Measurements from ENCODE around the gene KDM4C.
"Not testable (repeated sequence)": the region's sequence is repeated elsewhere in the genome, so short reads cannot be mapped to it uniquely, and the experiment has no call there.

KDM4C gene

GRCh38 chr9:6973089-6973488, 215.3 kb downstream of the KDM4C start:
- no peak for DNase-seq

GRCh38 chr9:6973762-6974161, 216.0 kb downstream of the KDM4C start:
- DNase-seq: no peak

GRCh38 chr9:6975198-6975597, 217.4 kb downstream of the KDM4C start:
- DNase-seq: no peak

GRCh38 chr9:6977761-6978160, 220.0 kb downstream of the KDM4C start:
- no peak for DNase-seq

GRCh38 chr9:6978591-6978990, 220.8 kb downstream of the KDM4C start:
- DNase-seq: no peak

- no peak for DNase-seq
Observed at GRCh38 chr9:6984941-6985578, 227.3 kb downstream of the KDM4C start.

GRCh38 chr9:6986141-6986815, 228.5 kb downstream of the KDM4C start:
- DNase-seq: no peak

GRCh38 chr9:6987381-6987780, 229.6 kb downstream of the KDM4C start:
- DNase-seq: no peak

GRCh38 chr9:6991418-6991817, 233.6 kb downstream of the KDM4C start:
- no peak for DNase-seq

GRCh38 chr9:6996061-6996854, 238.5 kb downstream of the KDM4C start:
- DNase-seq: no peak

GRCh38 chr9:6997330-6997729, 239.6 kb downstream of the KDM4C start:
- no peak for DNase-seq

GRCh38 chr9:6999794-7000193, 242.0 kb downstream of the KDM4C start:
- no peak for DNase-seq

GRCh38 chr9:7001571-7001970, 243.8 kb downstream of the KDM4C start:
- DNase-seq: no peak

- DNase-seq: no peak
Observed at GRCh38 chr9:7003861-7004260, 246.1 kb downstream of the KDM4C start.

- DNase-seq: no peak
Observed at GRCh38 chr9:7006417-7006816, 248.6 kb downstream of the KDM4C start.

- DNase-seq: no peak
Observed at GRCh38 chr9:7008411-7008810, 250.6 kb downstream of the KDM4C start.

- no peak for DNase-seq
Observed at GRCh38 chr9:7009065-7009464, 251.3 kb downstream of the KDM4C start.

GRCh38 chr9:7011395-7012067, 253.8 kb downstream of the KDM4C start:
- no peak for DNase-seq

- no peak for DNase-seq
Observed at GRCh38 chr9:7027996-7028395, 270.2 kb downstream of the KDM4C start.

- DNase-seq: no peak
Observed at GRCh38 chr9:7028591-7028990, 270.8 kb downstream of the KDM4C start.

GRCh38 chr9:7030943-7031342, 273.2 kb downstream of the KDM4C start:
- DNase-seq: not testable (repeated sequence)
